Measurements from ENCODE around the gene RNASE8.

GRCh38 chr14:21026274-21026987 is 31.2 kb upstream of the RNASE8 start:
- no peak for TF ChIP-seq CTCF (conservative IDR thresholded peaks at IDR 0.05)
- TF ChIP-seq ZFX (IDR thresholded peaks at IDR 0.05) = no peak

All from C4-2B (cell line).